DMS 273 treated with DMSO at 0.1 percent for 48 hours (cell line): ENCODE results near the gene PJA2.
A peak's percentile ranks its signal among the peaks of the same experiment; 100 is the strongest.
"Not testable (repeated sequence)": the region's sequence is repeated elsewhere in the genome, so short reads cannot be mapped to it uniquely, and the experiment has no call there.

Experiments used
- DNase-seq: peaks from one replicate; lab custom pipeline; 2025; lab: John Stamatoyannopoulos, UW

The PJA2 gene

GRCh38 chr5:109309326-109310063 is 100.3 kb downstream of the PJA2 start:
- no peak for DNase-seq

GRCh38 chr5:109307951-109308350 is 101.8 kb downstream of the PJA2 start:
- DNase-seq: no peak

GRCh38 chr5:109307456-109307855 is 102.3 kb downstream of the PJA2 start:
- no peak for DNase-seq

DNA sequence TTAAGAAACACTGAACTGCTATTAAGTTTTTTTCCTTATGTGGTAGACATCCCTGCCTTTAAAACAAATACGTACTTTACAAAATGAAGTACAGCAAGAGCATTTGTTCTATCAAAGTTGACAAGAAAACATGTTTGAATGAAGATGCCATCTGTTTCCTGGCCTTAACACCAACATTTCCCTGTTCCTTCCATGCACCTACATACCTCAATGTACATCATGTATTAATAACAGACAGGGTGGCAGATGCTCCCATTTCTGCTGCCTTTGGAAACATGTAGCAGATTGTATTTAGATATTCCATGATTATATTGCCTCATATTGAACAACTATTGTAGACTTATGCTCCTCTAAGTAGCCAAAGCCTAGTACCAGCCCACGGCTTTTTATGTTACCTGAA is 104.4 kb downstream of the PJA2 start:
- DNase-seq: peak; percentile 55

GRCh38 chr5:109304309-109304708 is 105.5 kb downstream of the PJA2 start:
- no peak for DNase-seq

- no peak for DNase-seq
Observed at GRCh38 chr5:109300367-109300766, 109.4 kb downstream of the PJA2 start.

GRCh38 chr5:109299557-109299956 is 110.2 kb downstream of the PJA2 start:
- DNase-seq: no peak

GRCh38 chr5:109298794-109299193 is 111.0 kb downstream of the PJA2 start:
- DNase-seq: no peak

DNA sequence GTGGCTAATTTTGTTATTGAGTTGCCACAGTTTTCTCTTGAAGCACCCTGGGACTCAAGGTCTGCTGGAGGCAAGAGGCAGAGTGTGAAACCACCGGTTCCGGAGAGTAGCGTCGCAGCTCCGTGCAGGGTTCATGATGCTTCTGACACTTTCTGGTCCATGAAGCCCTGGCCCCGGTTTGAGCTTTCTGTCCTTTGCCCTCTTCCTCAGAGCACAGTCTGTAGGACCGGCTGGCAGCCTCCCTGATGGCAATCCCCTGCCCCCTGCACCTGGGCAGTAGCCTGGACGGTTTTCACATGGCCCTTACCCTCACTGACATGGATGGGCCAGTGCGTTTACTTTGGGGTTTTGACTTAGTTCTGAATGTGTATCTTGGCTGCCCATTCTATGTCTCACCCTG is 111.9 kb downstream of the PJA2 start:
- no peak for DNase-seq

DNA sequence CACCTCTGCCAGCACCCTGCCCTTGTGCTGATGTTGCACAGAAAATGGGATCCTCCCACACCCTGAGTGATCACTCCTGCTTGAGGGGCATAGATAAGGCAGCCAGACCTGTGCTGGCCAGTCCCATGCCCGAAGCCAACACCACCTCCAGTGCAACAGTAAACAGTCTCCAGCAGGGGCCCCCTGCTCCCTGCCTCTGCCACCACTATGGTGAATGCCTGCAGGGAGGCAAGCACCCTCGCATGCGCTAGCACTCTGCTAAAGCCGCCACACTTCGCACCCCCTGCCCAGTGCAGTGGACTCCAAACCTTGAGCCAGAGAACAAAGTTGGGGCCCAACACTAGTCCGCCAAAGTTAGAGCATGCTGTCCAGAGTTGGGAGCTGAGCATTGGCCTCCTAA is 118.7 kb downstream of the PJA2 start:
- DNase-seq: no peak

DNA sequence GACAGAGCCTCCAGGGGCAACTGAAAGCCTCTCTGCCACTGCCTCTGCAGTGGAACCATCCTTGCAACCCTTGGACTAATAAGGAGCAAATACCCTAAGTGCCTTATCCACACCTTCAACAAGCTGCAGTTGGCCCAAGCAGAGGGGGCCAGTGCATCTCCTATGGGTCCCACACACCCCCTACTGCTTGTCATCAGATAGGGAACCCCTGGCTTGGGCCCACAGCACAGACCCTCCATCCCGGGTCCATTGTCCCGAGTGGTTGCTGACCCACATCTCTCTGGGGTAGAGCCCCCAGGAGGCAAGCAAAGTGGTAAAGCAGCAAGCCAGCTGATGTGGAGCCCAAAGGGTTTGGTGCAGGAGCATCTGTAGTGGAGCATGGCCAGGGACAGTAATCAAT is 119.5 kb downstream of the PJA2 start:
- DNase-seq: no peak

DNA sequence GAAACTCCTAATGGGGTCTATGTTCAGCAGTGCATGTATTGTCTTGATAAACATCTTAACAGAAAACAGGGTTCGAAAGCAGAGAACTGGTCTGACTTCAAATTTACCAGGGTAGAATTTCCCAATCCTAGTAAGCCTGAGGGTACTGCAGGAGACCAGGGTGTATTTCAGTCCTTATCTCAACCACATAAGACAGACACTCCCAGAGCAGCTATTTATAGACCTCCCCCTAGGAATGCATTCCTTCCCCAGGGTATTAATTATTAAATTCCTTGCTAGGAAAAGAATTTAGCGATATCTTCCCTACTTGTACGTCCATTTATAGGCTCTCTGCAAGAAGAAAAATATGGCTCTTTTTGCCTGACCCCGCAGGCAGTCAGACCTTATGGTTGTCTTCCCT is 123.1 kb downstream of the PJA2 start:
- DNase-seq: not testable (repeated sequence)
